ENCODE results near the gene PADI2. TPM values are rescaled to one million over a fixed set of nuclear protein-coding genes. Genes with fewer than 3 reads are reported as not detected.

Gene PADI2
- total RNA-seq, 1 experiment from 2014 or later, result 14.0 TPM

- no TSS peak for BruUV-seq (replicated peaks)
- no peak for TF ChIP-seq CTCF (conservative IDR thresholded peaks at IDR 0.05)
- no peak for TF ChIP-seq EZH2 (IDR thresholded peaks at IDR 0.05; ENCODE audit: low read depth)
- H3K9me3 ChIP-seq (ENCODE audit: insufficient read depth, low read depth), result no peaks in the 10 kb centered on the region
- no peaks in the 10 kb centered on the region for H3K36me3 ChIP-seq (ENCODE audit: low read depth)
- DNase-seq, result no peak
- no peak overlapping the region for H3K4me3 ChIP-seq
- no peaks in the 10 kb centered on the region for H3K9me2 ChIP-seq (ENCODE audit: insufficient read depth)
- no peak overlapping the region for H3K27ac ChIP-seq
- ChIA-PET CTCF (no interaction called here), POLR2A (ENCODE audit: unreplicated experiment) (no interaction called here)
- peaks cover 5% of the 10 kb centered on the region; the same call in 1 of the 2 replicates for H3F3A ChIP-seq (ENCODE audit: insufficient read depth, low read depth)
- no peak overlapping the region for H3K4me2 ChIP-seq
- intact Hi-C loops (cut with micrococcal nuclease; ENCODE audit: unreplicated experiment), result no loop called here
- no peak overlapping the region for H2AFZ ChIP-seq
- H4K20me1 ChIP-seq (ENCODE audit: insufficient read depth), result peaks cover 5% of the 10 kb centered on the region; the same call in 1 of the 2 replicates
- no peaks in the 10 kb centered on the region for H3K4me1 ChIP-seq (replicated peaks; ENCODE audit: insufficient read depth)
- no peaks in the 10 kb centered on the region for H3K27me3 ChIP-seq (ENCODE audit: insufficient read depth, low read depth)
- H3K79me2 ChIP-seq (ENCODE audit: low read depth), result no peaks in the 10 kb centered on the region
These were observed 85.8 kb downstream of the PADI2 start for GRCh38 chr1:17033481-17033880.

- no peak overlapping the region for H3K4me3 ChIP-seq
- H3K4me2 ChIP-seq, result no peak overlapping the region
- H3K36me3 ChIP-seq (ENCODE audit: low read depth), result no peaks in the 10 kb centered on the region
- H3K9me3 ChIP-seq (ENCODE audit: insufficient read depth, low read depth), result no peaks in the 10 kb centered on the region
- ChIA-PET POLR2A (ENCODE audit: unreplicated experiment) (interaction anchor here (0.5 to 0.6 kb wide), 2 partner anchors 16 to 397 kb away, joined by 6 to 8 read pairs; no protein-coding TSS in a partner anchor), CTCF (no interaction called here)
- H3F3A ChIP-seq (ENCODE audit: insufficient read depth, low read depth), result peaks cover 5% of the 10 kb centered on the region; the same call in 1 of the 2 replicates
- no peaks in the 10 kb centered on the region for H3K27me3 ChIP-seq (ENCODE audit: insufficient read depth, low read depth)
- DNase-seq, result no peak
- no peaks in the 10 kb centered on the region for H3K9me2 ChIP-seq (ENCODE audit: insufficient read depth)
- peaks cover 5% of the 10 kb centered on the region; the same call in 1 of the 2 replicates for H4K20me1 ChIP-seq (ENCODE audit: insufficient read depth)
- intact Hi-C loops (cut with micrococcal nuclease; ENCODE audit: unreplicated experiment), result no loop called here
- BruUV-seq (replicated peaks), result no TSS peak
- no peaks in the 10 kb centered on the region for H3K4me1 ChIP-seq (replicated peaks; ENCODE audit: insufficient read depth)
- no peaks in the 10 kb centered on the region for H3K79me2 ChIP-seq (ENCODE audit: low read depth)
- no peak for TF ChIP-seq CTCF (conservative IDR thresholded peaks at IDR 0.05)
- no peak for TF ChIP-seq EZH2 (IDR thresholded peaks at IDR 0.05; ENCODE audit: low read depth)
- H2AFZ ChIP-seq, result no peak overlapping the region
- no peak overlapping the region for H3K27ac ChIP-seq
These were observed 86.5 kb downstream of the PADI2 start for GRCh38 chr1:17032741-17033140.

- TF ChIP-seq CTCF (conservative IDR thresholded peaks at IDR 0.05) (no peak), EZH2 (IDR thresholded peaks at IDR 0.05; ENCODE audit: low read depth) (no peak)
- ChIA-PET CTCF (no interaction called here), POLR2A (ENCODE audit: unreplicated experiment) (no interaction called here)
- Histone ChIP-seq H3K79me2 (ENCODE audit: low read depth) (no peaks in the 10 kb centered on the region), H3K9me3 (ENCODE audit: insufficient read depth, low read depth) (no peaks in the 10 kb centered on the region), H3K27ac (no peak overlapping the region), H3K4me2 (no peak overlapping the region), H3F3A (ENCODE audit: insufficient read depth, low read depth) (peaks cover 5% of the 10 kb centered on the region; the same call in 1 of the 2 replicates), H4K20me1 (ENCODE audit: insufficient read depth) (peaks cover 5% of the 10 kb centered on the region; the same call in 1 of the 2 replicates), H3K9me2 (ENCODE audit: insufficient read depth) (no peaks in the 10 kb centered on the region), H3K4me3 (no peak overlapping the region), H3K36me3 (ENCODE audit: low read depth) (no peaks in the 10 kb centered on the region; the same call in 1 of the 2 replicates), H3K27me3 (ENCODE audit: insufficient read depth, low read depth) (no peaks in the 10 kb centered on the region), H2AFZ (no peak overlapping the region), H3K4me1 (replicated peaks; ENCODE audit: insufficient read depth) (no peaks in the 10 kb centered on the region)
- no peak for DNase-seq
- BruUV-seq (replicated peaks), result no TSS peak
- intact Hi-C loops (cut with micrococcal nuclease; ENCODE audit: unreplicated experiment), result no loop called here
These were observed 87.8 kb downstream of the PADI2 start for GRCh38 chr1:17031436-17031835.

Measured in PC-9 (cell line).